NOMO-1 (cell line): ENCODE data around the gene SMIM7.
"Not testable (repeated sequence)": the region's sequence is repeated elsewhere in the genome, so short reads cannot be mapped to it uniquely, and the experiment has no call there.

Source experiments
- DNase-seq, 2 experiments: peaks; one replicate each; lab custom pipeline; 2025; ENCODE audit not compliant: unreplicated experiment in 2 of 2; lab: John Stamatoyannopoulos, UW

Gene SMIM7

DNA sequence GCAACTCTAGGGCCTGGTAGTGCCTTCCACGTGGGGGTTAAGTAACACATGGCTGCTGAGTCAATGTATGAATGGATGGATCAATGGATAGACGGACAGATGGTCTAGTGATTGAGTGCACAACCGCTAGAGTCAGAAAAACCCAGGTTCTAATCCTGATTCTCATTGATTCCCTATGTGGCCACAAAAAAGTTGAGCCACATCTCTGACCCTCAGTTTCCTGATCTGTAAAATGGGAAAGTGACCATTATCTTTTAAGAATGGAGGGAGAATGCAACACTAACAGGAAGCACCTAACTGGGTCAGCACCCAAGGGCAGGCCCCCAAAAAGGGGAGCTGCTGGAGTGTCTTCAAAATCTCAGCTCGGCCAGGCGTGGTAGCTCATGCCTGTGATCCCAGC, 2.6 kb downstream of the SMIM7 start:
- DNase-seq: no peak

DNA sequence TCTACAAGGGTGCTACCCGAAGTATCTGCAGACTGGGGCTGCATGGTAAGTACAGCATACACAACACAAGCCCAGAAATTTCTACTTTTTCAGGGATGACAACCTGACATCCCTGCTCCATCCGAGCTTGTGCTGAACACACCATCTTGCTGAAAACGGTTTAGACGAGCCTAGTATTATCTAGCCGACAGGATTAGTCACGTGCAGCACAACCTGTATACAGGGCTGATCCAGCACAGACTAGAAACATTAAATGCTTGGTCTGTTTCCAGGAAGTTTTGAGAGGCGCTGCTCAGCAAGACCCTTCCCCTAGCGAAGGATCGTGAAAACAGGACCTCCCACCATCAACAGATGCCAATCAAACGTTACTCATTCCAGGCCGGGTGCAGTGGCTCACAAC, 4.2 kb downstream of the SMIM7 start:
- DNase-seq: no peak

GRCh38 chr19:16654627-16655026, 5.3 kb downstream of the SMIM7 start:
- no peak for DNase-seq

GRCh38 chr19:16654140-16654539, 5.8 kb downstream of the SMIM7 start:
- no peak for DNase-seq

GRCh38 chr19:16652854-16653253, 7.1 kb downstream of the SMIM7 start:
- no peak for DNase-seq

GRCh38 chr19:16651421-16652188, 8.3 kb downstream of the SMIM7 start:
- not testable (repeated sequence) for DNase-seq

GRCh38 chr19:16650821-16651220, 9.1 kb downstream of the SMIM7 start:
- no peak for DNase-seq

DNA sequence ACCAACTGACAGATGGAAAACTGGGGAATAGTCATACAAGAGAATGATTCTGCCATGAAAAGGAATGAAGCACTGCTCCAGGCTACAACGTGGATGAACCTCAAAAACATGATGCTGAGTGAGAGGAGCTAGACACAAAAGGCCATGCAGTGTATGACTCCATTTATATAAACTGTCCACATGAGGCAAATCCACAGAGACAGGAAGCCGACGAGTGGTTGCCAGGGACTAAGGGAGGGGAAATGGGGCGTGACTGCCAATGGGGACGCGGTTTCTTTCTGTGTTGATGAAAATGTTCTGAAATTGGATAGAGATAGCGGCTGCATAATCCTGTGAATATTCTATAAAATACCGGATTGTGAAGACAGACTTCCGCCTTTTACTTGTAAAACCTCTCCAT, 10.2 kb downstream of the SMIM7 start:
- DNase-seq: no peak

- no peak for DNase-seq
These were observed 14.8 kb downstream of the SMIM7 start for GRCh38 chr19:16645140-16645539.

- no peak for DNase-seq
These were observed 18.2 kb downstream of the SMIM7 start for GRCh38 chr19:16641695-16642094.

DNA sequence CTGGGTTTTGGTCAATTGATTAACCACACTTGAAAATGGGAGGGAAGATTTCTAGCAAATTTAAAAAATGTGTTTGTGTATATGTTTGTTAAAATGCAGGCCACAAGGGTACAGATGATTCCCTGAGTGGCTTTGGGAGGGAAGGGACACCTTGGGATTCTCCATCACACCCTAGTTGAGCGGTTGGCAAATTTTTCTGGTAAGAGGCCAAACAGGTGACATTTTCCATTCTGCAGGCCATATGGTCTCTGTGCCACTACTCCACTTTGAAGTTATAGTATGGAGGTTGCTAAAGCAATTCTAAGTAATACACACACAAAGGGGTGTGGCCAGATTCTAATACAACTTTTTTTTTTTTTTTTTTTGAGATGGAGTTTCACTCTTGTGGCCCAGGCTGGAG, 19.0 kb downstream of the SMIM7 start:
- DNase-seq: no peak

DNA sequence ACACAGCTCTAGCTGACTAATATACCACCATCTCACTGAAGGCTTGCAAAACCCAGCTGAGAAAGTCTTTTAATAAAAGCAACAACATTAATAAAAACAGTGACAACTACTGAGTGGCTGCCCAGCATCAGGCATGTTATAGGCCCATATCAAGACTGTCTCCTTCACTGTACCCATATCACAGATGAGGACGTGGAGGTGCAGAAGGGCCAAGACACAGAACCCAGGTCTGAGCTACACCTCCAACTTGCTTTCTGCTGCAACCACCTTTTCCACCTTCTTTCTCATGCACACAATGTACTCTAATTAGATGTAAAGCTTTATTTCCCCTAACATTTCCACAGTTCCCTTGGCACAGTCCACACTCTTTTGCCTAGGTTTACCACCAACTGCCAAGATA, 21.3 kb downstream of the SMIM7 start:
- no peak for DNase-seq

- DNase-seq: no peak
These were observed 22.4 kb downstream of the SMIM7 start for GRCh38 chr19:16637535-16637934.

DNA sequence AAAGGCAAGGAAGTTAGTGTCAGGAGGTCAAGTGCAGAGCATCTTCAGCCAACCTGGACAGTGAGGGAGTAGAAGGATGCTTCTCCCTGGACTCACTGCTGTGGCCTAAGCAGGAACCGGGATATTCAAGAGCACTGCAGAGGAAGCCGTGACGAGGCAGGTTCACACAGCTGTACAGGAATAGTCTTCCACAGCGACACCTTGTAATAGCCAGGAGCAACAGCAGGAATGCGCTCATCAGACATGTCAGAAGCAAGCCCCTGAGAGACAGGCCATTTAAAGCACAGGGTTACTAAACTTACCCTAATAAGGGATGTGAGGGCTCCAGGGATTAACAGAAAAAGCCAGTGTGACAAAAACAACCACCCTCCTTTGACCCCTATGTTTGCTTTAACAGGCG, 28.5 kb downstream of the SMIM7 start:
- no peak for DNase-seq

DNA sequence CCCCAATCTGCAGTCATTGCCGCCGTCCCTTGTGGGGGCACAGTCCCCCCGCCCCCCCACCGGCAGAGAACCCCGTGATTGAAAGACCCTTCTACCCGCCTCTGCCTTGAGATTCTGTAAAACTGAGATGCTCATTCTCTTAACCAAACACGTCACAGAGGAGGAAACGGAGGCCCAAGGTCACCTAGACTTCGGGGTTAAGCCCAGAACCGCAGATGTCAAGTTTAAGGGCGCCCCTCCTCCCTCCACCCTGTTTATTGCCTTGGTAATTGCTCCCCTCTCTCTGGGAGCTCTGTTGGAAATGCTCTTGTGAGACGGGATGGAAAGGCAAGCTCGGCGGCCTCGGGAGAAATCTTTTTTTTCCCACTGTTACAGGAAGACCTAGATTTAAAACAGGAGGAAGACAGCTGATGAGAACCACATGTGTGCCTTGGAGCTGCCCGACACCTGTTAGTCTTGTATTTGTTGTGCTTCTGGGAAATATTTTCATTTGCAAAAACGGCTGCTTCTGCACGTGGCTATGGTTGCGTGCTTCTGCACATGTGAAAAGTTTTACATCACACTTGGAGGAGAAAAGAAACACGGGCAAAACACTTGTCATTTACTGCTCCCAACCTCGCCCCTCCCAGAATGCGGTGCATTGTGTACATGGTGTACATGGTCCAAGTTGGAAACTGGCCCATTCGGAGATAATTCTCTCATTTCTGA, 30.8 kb downstream of the SMIM7 start:
- DNase-seq: peak in 1 of 2 experiments; percentile 36

GRCh38 chr19:16628183-16628983, 31.6 kb downstream of the SMIM7 start, which contains the start of gene MED26:
TSS of gene MED26 (minus strand) at chr19:16628204. CDS start at chr19:16627943, 261 bp downstream.
- DNase-seq: peak; percentile 86 to 91

- DNase-seq: no peak
These were observed 32.1 kb downstream of the SMIM7 start for GRCh38 chr19:16627928-16628182.

DNA sequence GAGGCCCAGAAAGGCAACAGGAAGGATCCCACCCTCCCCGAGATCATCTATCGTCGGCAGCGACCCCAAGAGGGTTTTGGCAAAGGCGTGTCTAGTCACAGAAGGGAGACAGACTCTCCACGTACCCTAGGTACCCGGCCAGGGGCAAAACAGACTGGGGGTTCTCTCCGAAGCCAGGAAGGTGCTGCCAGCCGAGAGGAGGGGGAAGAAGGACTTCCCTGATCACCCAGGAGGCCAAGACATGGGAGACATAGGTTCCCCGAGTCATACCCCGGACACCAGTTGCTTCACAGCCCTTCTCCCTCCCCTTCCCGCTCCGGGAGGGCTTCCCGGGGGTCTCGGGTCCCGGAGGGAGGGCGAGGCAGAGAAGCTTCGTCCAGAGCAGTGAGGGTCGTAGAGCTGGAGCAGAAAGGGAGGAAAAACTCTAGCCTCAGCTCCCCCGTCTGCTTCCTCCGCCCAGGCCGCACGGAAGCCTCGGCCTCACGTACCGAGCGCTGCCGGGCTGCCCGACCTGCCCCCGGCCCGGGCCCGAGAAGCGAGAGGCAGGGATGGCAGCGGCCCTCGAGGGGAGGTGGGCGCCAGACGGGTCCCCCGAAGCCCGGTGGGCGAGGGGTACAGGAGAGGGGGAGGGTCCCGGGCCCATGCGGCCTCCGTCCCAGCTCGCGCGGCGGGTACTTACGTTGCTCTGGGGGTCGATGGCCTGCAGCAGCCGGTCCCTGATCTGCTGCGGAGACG, 32.6 kb downstream of the SMIM7 start:
- DNase-seq: no peak

DNA sequence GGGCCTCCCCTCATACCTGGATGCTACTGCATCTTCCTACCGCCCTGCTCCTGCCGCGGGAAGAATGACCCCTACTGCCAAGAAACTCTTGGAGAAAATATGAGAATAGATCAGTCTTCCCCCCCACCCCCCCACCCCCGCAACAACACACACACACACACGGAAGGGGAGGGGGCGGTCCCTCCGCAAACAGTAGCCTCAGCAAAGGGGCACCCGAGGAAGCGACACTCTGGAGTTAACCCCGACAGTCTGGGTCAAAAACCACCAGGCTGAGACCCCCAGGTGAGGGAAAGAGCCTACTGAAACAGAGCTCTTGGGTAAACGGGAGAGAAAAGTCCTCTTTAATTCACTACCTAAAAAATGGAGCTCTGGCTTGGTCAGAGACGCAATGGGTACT, 33.1 kb downstream of the SMIM7 start:
- no peak for DNase-seq

- DNase-seq: no peak
These were observed 34.6 kb downstream of the SMIM7 start for GRCh38 chr19:16625163-16625958.
